Measurements from ENCODE around the gene TAF11L2. TPM values are rescaled to one million over a fixed set of nuclear protein-coding genes. Genes with fewer than 3 reads are reported as not detected.

TAF11L2 gene
- total RNA-seq, 1 experiment from 2014 or later: not detected

GRCh38 chr5:17452936-17453335, 45.1 kb upstream of the TAF11L2 start:
- Histone ChIP-seq H3K4me2 (ENCODE audit: insufficient read depth, insufficient read length, low read length) (no peak overlapping the region), H2BK20ac (ENCODE audit: low read depth, low read length, poor library complexity, severe bottlenecking) (no peak overlapping the region), H3K27me3 (ENCODE audit: insufficient read depth, low read length) (no peaks in the 10 kb centered on the region), H4K20me1 (ENCODE audit: control insufficient read depth, insufficient read depth, insufficient read length) (no peaks in the 10 kb centered on the region), H3K23me2 (ENCODE audit: insufficient read length, low read depth, low read length, poor library complexity, severe bottlenecking) (no peaks in the 10 kb centered on the region), H2BK15ac (ENCODE audit: low read depth, low read length) (no peak overlapping the region), H4K5ac (ENCODE audit: insufficient read length, low read depth, low read length) (no peak overlapping the region), H2BK5ac (ENCODE audit: insufficient read length, low read length) (no peak overlapping the region), H3K79me2 (ENCODE audit: insufficient read depth, low read length) (no peaks in the 10 kb centered on the region), H2BK12ac (ENCODE audit: insufficient read length, low read depth, low read length) (no peak overlapping the region), H3T11ph (ENCODE audit: low read length) (no peak overlapping the region), H2AK5ac (ENCODE audit: insufficient read length, low read length) (no peak overlapping the region), H3K4ac (ENCODE audit: low read depth, low read length) (no peak overlapping the region), H3K56ac (ENCODE audit: insufficient read length, low read depth, low read length) (no peak overlapping the region), H3K27ac (ENCODE audit: insufficient read length, low read depth, low read length) (no peak overlapping the region), H3K14ac (ENCODE audit: insufficient read depth, low read length) (no peak overlapping the region), H3K18ac (ENCODE audit: insufficient read length, low read depth, low read length) (no peak overlapping the region), H3K9ac (ENCODE audit: extremely low read depth, insufficient read length, low read length) (no peak overlapping the region), H3K23ac (ENCODE audit: insufficient read length, low read depth, low read length) (no peak overlapping the region), H3K79me1 (ENCODE audit: insufficient read depth, low read depth, low read length, poor library complexity, severe bottlenecking) (no peaks in the 10 kb centered on the region), H4K8ac (replicated peaks; ENCODE audit: insufficient read length, low read depth, low read length) (no peak overlapping the region), H2AFZ (ENCODE audit: low read length) (no peak overlapping the region), H4K91ac (ENCODE audit: insufficient read length, low read depth, low read length) (no peak overlapping the region), H2BK120ac (ENCODE audit: low read depth, low read length, poor library complexity, severe bottlenecking) (no peak overlapping the region), H3K9me3 (ENCODE audit: control insufficient read depth, low read depth, low read length) (no peaks in the 10 kb centered on the region), H3K4me1 (ENCODE audit: insufficient read depth, low read length) (no peaks in the 10 kb centered on the region)
- no peak overlapping the region for H3K27ac Mint-ChIP-seq
- no peak for DNase-seq
- no peak overlapping the region for H3K4me3 Mint-ChIP-seq
- WGBS (ENCODE audit: extremely low coverage, insufficient read length, low lambda C conversion rate): no CpG with 5 or more reads among the region's 4 CpGs
- no peaks in the 10 kb centered on the region for H3K27me3 Mint-ChIP-seq (ENCODE audit: low read depth)
- H3K4me1 Mint-ChIP-seq: no peaks in the 10 kb centered on the region
- TF ChIP-seq CTCF (conservative IDR thresholded peaks at IDR 0.05): no peak
- peaks cover 0 to 10% (median 0%) of the 10 kb centered on the region in 3 experiments; a peak in 2 of 7 replicates for H3K36me3 Mint-ChIP-seq (ENCODE audit: insufficient read depth in 1 of 3, low read depth in 3 of 3)
- peaks cover 0 to 1% of the 10 kb centered on the region in 2 experiments; a peak in 3 of 5 replicates for H3K9me3 Mint-ChIP-seq
